Esophagus squamous epithelium (tissue), 4 donors: ENCODE measurements around the gene SMARCD1.

Experiments
- POLR2A ChIP-seq, 4 donors: fragments of 450-650 bp; IDR thresholded peaks; one replicate each; pipeline ENCODE4 v1.6.1; 2017; ENCODE audit warnings: antibody characterized with exemption in 4 of 4, mild to moderate bottlenecking in 4 of 4, moderate library complexity in 3 of 4
- TF ChIP-seq, protein P1 (sequence below), 6 experiments: fragments of 450-650 bp in 4 of 6; fragments of 200-600 bp in 2 of 6; sonication (generic) in 2 of 6; IDR thresholded peaks; one replicate each; pipeline ENCODE4 v1.5.1; 2016 to 2019; ENCODE audit warnings: antibody characterized with exemption in 6 of 6, mild to moderate bottlenecking in 4 of 6, moderate library complexity in 4 of 6

- TF ChIP-seq, protein P1, sequence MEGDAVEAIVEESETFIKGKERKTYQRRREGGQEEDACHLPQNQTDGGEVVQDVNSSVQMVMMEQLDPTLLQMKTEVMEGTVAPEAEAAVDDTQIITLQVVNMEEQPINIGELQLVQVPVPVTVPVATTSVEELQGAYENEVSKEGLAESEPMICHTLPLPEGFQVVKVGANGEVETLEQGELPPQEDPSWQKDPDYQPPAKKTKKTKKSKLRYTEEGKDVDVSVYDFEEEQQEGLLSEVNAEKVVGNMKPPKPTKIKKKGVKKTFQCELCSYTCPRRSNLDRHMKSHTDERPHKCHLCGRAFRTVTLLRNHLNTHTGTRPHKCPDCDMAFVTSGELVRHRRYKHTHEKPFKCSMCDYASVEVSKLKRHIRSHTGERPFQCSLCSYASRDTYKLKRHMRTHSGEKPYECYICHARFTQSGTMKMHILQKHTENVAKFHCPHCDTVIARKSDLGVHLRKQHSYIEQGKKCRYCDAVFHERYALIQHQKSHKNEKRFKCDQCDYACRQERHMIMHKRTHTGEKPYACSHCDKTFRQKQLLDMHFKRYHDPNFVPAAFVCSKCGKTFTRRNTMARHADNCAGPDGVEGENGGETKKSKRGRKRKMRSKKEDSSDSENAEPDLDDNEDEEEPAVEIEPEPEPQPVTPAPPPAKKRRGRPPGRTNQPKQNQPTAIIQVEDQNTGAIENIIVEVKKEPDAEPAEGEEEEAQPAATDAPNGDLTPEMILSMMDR (IDR thresholded peaks at IDR 0.05), result no peak
- TF ChIP-seq POLR2A (IDR thresholded peaks at IDR 0.05), result no peak
These were observed 25.1 kb downstream of the SMARCD1 start for GRCh38 chr12:50110127-50110761.
